Fibroblast of villous mesenchyme (primary cell): Measurements from ENCODE around the gene KIDINS220. TPM values are rescaled to one million over a fixed set of nuclear protein-coding genes. Genes with fewer than 3 reads are reported as not detected.

Experiments used
- DNase-seq: peaks from one replicate; pipeline ENCODE4 v3.0.0-alpha.2; 2010; ENCODE audit warnings: low read depth
- H3K4me3 ChIP-seq: 2 replicates; pipeline ENCODE4 v1.5.1; 2011; ENCODE audit warnings: low read depth, mild to moderate bottlenecking, low read length
- CTCF ChIP-seq: IDR thresholded peaks from 2 replicates; pipeline ENCODE4 v1.5.1; 2012; ENCODE audit warnings: low read depth, mild to moderate bottlenecking, low read length; ENCODE audit not compliant: insufficient read depth
- total RNA-seq: library from RNA; depleted of rRNA; stranded (reverse); fragments of >200 nt; gene quantifications from 2 replicates; pipeline ENCODE4 v1.2.3, GENCODE V29; 2012

Gene KIDINS220
- total RNA-seq, 1 donor, result 91.5 TPM

GRCh38 chr2:8679567-8679826 is 157.9 kb downstream of the KIDINS220 start:
- TF ChIP-seq CTCF, result no peak
- no peak for DNase-seq
- peak overlapping the region; percentile 57 for H3K4me3 ChIP-seq

Other genes starting within 250 kb of the KIDINS220 start
- gene ID2, start 155.6 kb downstream of the KIDINS220 start, total RNA-seq, result 31.2 and 118 TPM in 2 replicates
- gene MBOAT2, start 166.1 kb upstream of the KIDINS220 start, total RNA-seq, result 33.5 and 72.5 TPM in 2 replicates